Fibroblast of skin of scalp (primary cell): Measurements from ENCODE around the gene TAS1R2.
"Not testable (repeated sequence)": the region's sequence is repeated elsewhere in the genome, so short reads cannot be mapped to it uniquely, and the experiment has no call there.

Source experiments
- DNase-seq: peaks from one replicate; pipeline ENCODE4 v3.0.0-alpha.2; 2013

TAS1R2 gene

GRCh38 chr1:18868354-18868753 lies 8.9 kb upstream of the TAS1R2 start:
- no peak for DNase-seq

GRCh38 chr1:18866846-18867245 lies 7.4 kb upstream of the TAS1R2 start:
- DNase-seq: no peak

GRCh38 chr1:18866314-18866713 lies 6.9 kb upstream of the TAS1R2 start:
- DNase-seq: no peak

GRCh38 chr1:18865176-18865575 lies 5.7 kb upstream of the TAS1R2 start:
- DNase-seq: no peak

DNA sequence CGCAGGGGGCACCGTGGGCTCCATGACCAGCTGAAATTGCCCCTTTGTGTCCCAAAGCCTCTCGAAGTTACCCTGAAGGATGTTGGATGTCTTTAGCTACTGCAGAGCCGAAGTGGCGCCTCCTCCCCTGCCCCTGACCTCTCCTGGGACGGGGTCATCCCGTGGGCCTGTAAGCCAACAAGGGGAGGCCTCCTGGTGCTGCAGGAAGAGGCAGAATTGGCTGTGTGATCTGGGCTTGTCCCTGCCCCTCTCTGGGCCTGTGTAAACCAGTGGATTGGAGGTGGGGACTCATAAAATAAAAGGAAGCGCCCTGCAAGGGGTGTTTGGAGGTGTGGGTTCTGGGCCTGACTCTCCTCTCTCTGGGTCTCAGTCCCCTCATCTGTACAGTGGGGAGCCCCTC lies 2.1 kb upstream of the TAS1R2 start:
- no peak for DNase-seq

DNA sequence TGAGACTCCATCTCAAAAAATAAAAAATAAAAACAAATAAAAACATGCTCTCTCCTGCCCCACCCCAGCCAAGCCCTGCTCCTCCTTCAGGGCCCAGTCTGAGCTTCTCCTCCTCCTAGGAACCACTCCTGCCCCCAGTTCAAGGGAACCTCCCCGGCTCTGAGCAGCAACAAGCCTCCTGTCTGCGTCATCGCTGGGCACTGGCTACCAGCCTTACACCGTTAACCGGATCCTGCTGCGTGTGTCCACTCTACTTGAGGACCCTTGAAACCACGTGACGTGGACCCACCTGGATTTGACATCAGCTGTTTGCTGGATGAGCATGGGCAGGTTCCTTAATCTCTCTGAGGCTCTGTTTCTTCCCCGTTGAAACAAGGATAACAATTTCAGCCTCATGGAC lies 1.6 kb upstream of the TAS1R2 start:
- no peak for DNase-seq

DNA sequence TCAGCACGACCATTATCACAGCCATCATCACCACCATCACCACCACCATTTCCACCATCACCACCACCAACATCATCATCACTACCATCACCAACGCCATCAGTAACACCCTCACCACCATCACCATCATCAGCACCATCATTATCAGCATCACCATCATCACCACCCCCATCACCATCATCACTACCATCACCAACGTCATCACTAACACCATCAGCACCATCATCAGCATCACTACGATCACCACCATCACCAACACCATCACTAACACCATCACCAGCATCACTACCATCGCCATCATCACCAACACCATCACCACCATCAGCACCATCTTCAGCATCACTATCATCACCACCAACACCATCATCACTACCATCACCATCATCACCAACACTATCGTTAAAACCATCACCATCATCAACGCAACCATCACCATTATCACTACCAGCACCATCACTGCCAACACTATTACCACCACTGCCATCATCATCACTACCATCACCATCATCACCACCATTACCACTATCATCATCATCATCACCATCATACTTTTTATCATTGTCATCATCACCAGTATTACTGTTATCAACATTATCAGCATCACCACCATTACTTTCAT lies 1.3 kb downstream of the TAS1R2 start:
- no peak for DNase-seq

DNA sequence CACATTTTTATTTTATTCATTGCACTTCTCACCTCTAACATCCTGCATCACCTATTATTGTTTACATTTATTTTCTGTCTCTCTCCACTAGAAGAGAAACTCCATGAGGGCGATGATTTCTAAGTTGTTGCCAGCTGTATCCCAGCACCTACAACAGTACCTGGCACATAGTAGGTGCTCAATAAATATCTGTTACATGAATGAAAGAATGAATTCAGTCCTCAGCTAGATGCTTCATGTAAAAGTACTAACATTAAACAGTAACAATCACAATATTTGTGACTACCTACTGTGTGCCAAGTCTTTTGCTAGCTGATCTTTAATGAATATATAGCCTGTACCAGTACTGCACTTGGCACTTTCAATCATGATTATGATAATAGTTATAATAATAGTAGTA lies 3.0 kb downstream of the TAS1R2 start:
- no peak for DNase-seq

DNA sequence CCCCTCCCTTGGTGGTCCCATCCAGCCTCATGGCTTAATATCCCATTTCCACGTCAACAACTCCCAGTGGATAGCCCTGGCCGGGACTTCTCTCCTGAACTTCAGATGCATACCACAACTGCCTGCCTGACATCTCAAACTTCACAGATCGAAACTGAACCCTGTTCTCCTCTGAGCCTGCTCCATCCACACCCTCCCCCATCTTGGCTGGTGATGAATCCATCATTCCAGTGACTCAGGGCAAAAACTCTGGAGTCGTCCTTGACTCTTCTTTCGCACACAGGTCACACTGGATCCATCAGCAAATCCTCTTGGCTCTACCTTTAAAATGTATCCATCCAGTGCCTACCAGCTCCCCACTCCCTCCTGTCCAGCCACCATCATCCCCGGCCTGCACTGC lies 3.9 kb downstream of the TAS1R2 start:
- DNase-seq: peak; percentile 2

GRCh38 chr1:18854331-18855025 lies 5.0 kb downstream of the TAS1R2 start:
- no peak for DNase-seq

DNA sequence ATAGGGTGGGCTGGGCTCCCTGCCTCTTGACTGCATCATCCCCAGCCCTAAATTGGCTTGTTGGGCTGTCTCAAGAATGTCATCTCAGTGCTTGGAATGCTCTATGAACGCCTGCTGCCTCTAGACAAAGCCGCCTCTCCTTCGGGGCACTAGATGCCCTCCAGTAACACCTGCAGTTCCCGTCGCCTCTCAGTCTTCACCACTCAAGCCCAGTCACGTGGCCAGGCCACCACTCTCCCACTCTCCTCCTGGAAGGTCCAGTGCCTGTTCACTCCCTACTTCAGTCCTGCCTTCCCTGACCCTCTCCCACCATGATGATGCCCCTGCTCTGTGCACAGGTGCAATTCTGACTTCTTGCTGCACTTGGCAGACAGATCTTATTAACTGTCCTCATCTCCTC lies 7.0 kb downstream of the TAS1R2 start:
- DNase-seq: no peak

GRCh38 chr1:18849261-18849711 lies 10.2 kb downstream of the TAS1R2 start:
- peak; percentile 15 for DNase-seq

DNA sequence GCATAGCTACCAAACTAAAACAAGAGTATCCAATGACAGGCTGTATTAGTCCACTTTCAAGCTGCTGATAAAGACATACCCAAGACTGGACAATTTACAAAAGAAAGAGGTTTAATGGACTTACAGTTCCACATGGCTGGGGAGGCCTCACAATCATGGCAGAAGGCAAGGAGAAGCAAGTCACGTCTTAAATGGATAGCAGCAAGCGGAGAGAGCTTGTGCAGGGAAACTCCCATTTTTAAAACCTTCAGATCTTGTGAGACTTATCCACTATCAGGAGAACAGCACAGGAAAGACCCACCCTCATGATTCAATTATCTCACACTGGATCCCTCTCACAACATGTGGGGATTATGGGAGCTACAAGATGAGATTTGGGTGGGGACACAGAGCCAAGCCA lies 11.7 kb downstream of the TAS1R2 start:
- DNase-seq: not testable (repeated sequence)

DNA sequence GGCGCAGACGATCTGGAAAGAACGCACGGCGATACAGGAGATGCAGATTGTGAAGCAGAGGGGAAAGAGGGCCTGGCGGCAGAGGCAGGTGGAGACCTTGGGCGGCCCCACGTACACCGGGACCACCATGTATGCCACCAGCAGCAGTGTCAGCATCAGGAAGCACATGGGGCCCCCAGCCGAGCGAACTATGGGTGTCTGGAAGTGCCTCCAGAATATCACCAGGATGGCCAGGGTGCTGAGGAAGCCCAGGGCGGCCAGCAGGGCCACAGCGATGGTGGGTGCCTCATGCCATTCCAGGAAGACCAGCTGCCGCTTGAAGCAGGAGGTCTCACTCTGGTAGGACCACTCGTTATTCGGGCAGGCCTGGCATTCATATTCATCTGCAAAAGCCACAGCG lies 19.3 kb downstream of the TAS1R2 start:
- DNase-seq: no peak

- no peak for DNase-seq
Measured at GRCh38 chr1:18836654-18837053, 22.8 kb downstream of the TAS1R2 start.

DNA sequence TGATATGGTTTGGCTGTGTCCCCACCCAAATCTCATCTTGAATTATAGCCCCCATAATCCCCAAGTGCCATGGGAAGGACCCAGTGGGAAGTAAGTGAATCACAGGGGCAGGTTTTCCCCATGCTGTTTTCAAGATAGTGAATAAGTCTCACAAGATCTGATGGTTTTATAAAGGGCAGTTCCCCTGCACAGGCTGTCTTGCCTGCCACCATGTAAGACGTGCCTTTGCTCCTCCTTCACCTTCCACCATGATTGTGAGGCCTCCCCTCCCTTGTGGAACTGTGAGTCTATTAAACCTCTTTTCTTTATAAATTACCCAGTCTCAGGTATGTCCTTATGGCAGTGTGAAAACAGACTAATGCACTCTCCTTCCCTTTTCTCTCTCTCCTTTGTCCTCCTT lies 27.1 kb downstream of the TAS1R2 start:
- not testable (repeated sequence) for DNase-seq

DNA sequence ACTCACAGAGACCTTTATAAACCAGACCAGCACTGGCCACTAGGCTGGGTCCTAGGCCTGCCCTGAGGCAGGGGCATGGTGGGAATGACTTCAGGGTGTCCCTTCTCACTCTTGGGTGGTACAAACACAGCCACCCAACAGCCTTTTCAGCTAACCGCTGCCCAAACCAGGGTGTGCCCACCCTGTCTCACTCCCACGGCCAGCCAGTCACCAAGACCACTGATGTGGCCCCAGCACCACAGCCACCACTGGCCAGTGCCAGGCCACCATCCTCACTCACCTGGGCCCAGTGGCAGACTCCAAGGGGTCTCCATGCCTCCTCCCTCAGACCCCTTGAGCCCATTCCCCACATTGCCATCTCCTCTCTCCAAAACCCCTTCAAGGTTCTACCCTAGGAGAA lies 27.8 kb downstream of the TAS1R2 start:
- no peak for DNase-seq

DNA sequence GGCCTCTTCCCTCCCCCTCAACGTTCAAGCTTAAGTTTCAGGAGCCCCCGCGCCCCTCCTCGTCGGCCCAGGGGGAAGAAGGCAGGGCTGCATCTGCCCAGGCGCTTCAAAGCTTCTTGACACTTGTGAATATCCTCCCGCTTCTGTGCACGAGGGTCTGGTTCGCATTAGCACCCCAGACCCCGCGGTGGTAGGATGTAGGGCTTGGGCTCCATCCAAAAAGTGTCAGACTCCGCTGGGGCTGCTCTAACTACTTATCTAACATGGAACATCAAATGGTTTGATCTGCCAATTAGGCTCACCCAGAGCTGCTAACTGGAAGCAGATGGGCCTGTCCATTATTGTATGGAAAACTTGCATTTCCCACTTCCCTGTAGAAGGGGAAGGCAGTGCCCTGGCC lies 28.9 kb downstream of the TAS1R2 start:
- no peak for DNase-seq

- no peak for DNase-seq
Measured at GRCh38 chr1:18829671-18830070, 29.8 kb downstream of the TAS1R2 start.

GRCh38 chr1:18828224-18828623 lies 31.2 kb downstream of the TAS1R2 start:
- no peak for DNase-seq

- no peak for DNase-seq
Measured at GRCh38 chr1:18823438-18823837, 36.0 kb downstream of the TAS1R2 start.

DNA sequence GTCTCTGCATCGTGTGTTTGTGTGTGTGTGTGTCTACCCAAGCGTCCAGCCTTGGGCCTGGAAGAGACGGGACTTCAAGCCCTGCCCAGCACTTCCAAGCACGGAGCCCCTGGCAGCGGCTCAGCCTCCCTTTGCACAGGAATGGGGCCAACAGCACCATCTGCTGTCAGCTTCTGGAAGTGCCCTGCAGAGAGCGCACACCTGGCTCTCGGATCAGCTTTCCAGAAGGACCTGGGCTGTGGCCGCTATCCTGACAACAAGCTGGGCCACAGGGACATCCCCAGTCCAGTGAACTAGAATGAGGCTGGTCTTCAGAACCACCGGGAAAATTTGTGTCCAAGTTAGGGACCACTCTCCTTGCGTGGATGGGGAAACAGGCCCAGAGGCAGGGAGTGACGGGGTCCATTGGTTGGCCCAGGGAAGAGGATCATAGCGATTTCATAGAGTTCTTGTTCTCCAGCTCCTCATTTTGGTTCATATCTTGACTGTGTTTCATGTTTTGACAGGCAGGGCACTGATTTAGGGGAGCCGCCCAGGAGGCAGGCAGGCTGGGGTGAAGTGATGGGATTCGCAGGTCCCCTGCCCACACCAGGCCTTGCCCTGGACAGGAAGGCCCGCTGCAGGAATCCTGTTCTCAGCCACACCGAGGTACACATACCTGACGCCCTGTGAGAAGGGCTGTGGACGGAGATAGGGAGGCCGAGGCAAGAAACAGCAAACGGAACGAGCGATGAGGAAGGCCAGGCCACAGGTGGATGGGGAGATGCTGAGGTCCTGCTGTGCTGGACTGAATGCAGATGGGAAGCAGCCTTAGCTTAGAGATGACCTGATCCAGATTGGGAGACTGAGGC lies 38.4 kb downstream of the TAS1R2 start:
- DNase-seq: peak; percentile 58

GRCh38 chr1:18819986-18820790 lies 39.3 kb downstream of the TAS1R2 start:
- no peak for DNase-seq
